WERI-Rb-1 (cell line): ENCODE results near the gene SELENOO.

Experiments used
- DNase-seq: peaks from one replicate; pipeline ENCODE4 v3.0.0-alpha.2; 2020
- H3K27ac ChIP-seq: fragments of 250-450 bp; sonication (Bioruptor Pico); 2 replicates; pipeline ENCODE4 v1.5.1; 2020; ENCODE audit warnings: mild to moderate bottlenecking, moderate library complexity
- H3K27me3 ChIP-seq: fragments of 250-450 bp; sonication (Bioruptor Pico); 2 replicates; pipeline ENCODE4 v1.5.1; 2021; ENCODE audit warnings: mild to moderate bottlenecking, low read depth, moderate library complexity; ENCODE audit not compliant: insufficient read depth, severe bottlenecking
- H3K36me3 ChIP-seq: fragments of 250-450 bp; sonication (Bioruptor Pico); 2 replicates; pipeline ENCODE4 v1.5.1; 2020; ENCODE audit warnings: mild to moderate bottlenecking, moderate library complexity
- H3K4me3 ChIP-seq: 2 replicates; pipeline ENCODE4 v1.5.1; 2011; ENCODE audit warnings: low read depth, mild to moderate bottlenecking, control low read depth, low read length
- H3K9me3 ChIP-seq: fragments of 250-450 bp; sonication (Bioruptor Pico); 2 replicates; pipeline ENCODE4 v1.5.1; 2021; ENCODE audit warnings: mild to moderate bottlenecking, moderate library complexity; ENCODE audit not compliant: severe bottlenecking
- TF ChIP-seq, protein P1 (sequence below): IDR thresholded peaks from 2 replicates; pipeline ENCODE4 v1.5.1; 2011; ENCODE audit warnings: low read depth, mild to moderate bottlenecking, control low read depth, inconsistent platforms, low read length

Gene SELENOO

GRCh38 chr22:50250555-50251476 is 50.0 kb downstream of the SELENOO start, which contains the start of gene HDAC10:
Gene HDAC10 (minus strand): TSS chr22:50251265. CDS start chr22:50251032, 233 bp downstream.
- DNase-seq: peak; percentile 81
- H3K27ac ChIP-seq: peak within 1 kb of the TSS; percentile 68

GRCh38 chr22:50251477-50252081 is 50.8 kb downstream of the SELENOO start:
- Histone ChIP-seq H3K27ac (peak overlapping the region; percentile 68), H3K9me3 (no peaks in the 10 kb centered on the region), H3K4me3 (peak overlapping the region; percentile 70; the same call in 1 of the 2 replicates), H3K27me3 (no peaks in the 10 kb centered on the region), H3K36me3 (peaks cover 52% of the 10 kb centered on the region)
- DNase-seq: no peak
- TF ChIP-seq, protein P1, sequence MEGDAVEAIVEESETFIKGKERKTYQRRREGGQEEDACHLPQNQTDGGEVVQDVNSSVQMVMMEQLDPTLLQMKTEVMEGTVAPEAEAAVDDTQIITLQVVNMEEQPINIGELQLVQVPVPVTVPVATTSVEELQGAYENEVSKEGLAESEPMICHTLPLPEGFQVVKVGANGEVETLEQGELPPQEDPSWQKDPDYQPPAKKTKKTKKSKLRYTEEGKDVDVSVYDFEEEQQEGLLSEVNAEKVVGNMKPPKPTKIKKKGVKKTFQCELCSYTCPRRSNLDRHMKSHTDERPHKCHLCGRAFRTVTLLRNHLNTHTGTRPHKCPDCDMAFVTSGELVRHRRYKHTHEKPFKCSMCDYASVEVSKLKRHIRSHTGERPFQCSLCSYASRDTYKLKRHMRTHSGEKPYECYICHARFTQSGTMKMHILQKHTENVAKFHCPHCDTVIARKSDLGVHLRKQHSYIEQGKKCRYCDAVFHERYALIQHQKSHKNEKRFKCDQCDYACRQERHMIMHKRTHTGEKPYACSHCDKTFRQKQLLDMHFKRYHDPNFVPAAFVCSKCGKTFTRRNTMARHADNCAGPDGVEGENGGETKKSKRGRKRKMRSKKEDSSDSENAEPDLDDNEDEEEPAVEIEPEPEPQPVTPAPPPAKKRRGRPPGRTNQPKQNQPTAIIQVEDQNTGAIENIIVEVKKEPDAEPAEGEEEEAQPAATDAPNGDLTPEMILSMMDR: no peak

More at GRCh38 chr22:50250555-50251476, 50.0 kb downstream of the SELENOO start, which contains the start of gene HDAC10:
- Histone ChIP-seq H3K27me3 (no peaks in the 10 kb centered on the region), H3K4me3 (peak within 1 kb of the TSS; percentile 70), H3K36me3 (peaks cover 54% of the 10 kb centered on the region), H3K9me3 (no peaks in the 10 kb centered on the region)
- TF ChIP-seq, protein P1: no peak

- Histone ChIP-seq H3K9me3 (no peaks in the 10 kb centered on the region), H3K36me3 (peaks cover 51% of the 10 kb centered on the region), H3K4me3 (no peak overlapping the region), H3K27me3 (no peaks in the 10 kb centered on the region), H3K27ac (no peak overlapping the region; the same call in 1 of the 2 replicates)
- DNase-seq: peak; percentile 75
- TF ChIP-seq, protein P1: peak; percentile 71
These were observed 51.6 kb downstream of the SELENOO start for GRCh38 chr22:50252082-50253045.

- H3K9me3 ChIP-seq: no peaks in the 10 kb centered on the region
- TF ChIP-seq, protein P1: no peak
- H3K27ac ChIP-seq: no peak overlapping the region
- peaks cover 49% of the 10 kb centered on the region for H3K36me3 ChIP-seq
- no peaks in the 10 kb centered on the region for H3K27me3 ChIP-seq
- DNase-seq: no peak
- no peak overlapping the region for H3K4me3 ChIP-seq
These were observed 52.5 kb downstream of the SELENOO start for GRCh38 chr22:50253046-50253915.
